Spinal cord (tissue), 10 donors: Measurements from ENCODE around the gene KIF27. TPM values are rescaled to one million over a fixed set of nuclear protein-coding genes. Genes with fewer than 3 reads are reported as not detected.
A peak's percentile ranks its signal among the peaks of the same experiment; 100 is the strongest.
"Not testable (repeated sequence)": the region's sequence is repeated elsewhere in the genome, so short reads cannot be mapped to it uniquely, and the experiment has no call there.

Experiments
- DNase-seq, 6 donors: peaks; one replicate each; pipeline versions ENCODE4 v3.0.0 to v3.0.0-alpha.2; 2013 to 2015; ENCODE audit warnings: low spot score in 6 of 6, low read depth in 4 of 6
- H3K27ac ChIP-seq: one replicate; pipeline ENCODE4 v1.5.1; 2013; ENCODE audit warnings: low read depth, low read length, control low read depth
- H3K27me3 ChIP-seq: one replicate; pipeline ENCODE4 v1.6.1; 2013; ENCODE audit warnings: low read length; ENCODE audit not compliant: control insufficient read depth, insufficient read depth
- H3K36me3 ChIP-seq: one replicate; pipeline ENCODE4 v1.6.1; 2013; ENCODE audit warnings: low read length; ENCODE audit not compliant: control insufficient read depth, insufficient read depth
- H3K4me1 ChIP-seq: one replicate; pipeline ENCODE4 v1.6.1; 2013; ENCODE audit warnings: low read length; ENCODE audit not compliant: control insufficient read depth, insufficient read depth
- H3K4me3 ChIP-seq: one replicate; pipeline ENCODE4 v1.5.1; 2013; ENCODE audit warnings: low read depth, low read length, control low read depth
- H3K9me3 ChIP-seq: one replicate; pipeline ENCODE4 v1.6.1; 2013; ENCODE audit warnings: low read length; ENCODE audit not compliant: control insufficient read depth, insufficient read depth
- WGBS: methylation state at CpG from one replicate; pipeline ENCODE4 v1.1.5; 2013; ENCODE audit warnings: missing lambda C conversion rate; ENCODE audit not compliant: insufficient coverage; 5-methylcytosine and 5-hydroxymethylcytosine counted together
- polyA plus RNA-seq, 2 donors: library from polyadenylated mRNA; unstranded; fragments of 120-200 nt; gene quantifications; one replicate each; pipeline ENCODE4 v1.2.1, GENCODE V29; 2013; ENCODE audit not compliant: insufficient read length in 2 of 2
- total RNA-seq, 2 donors: library from RNA; depleted of rRNA in 1 of 2; stranded (reverse); fragments of 120-200 nt in 1 of 2; fragments of >200 nt in 1 of 2; gene quantifications; one replicate each; pipeline versions ENCODE4 v1.2.3 to v1.2.4, GENCODE V29; 2013 to 2014
- donor health status: healthy.

The KIF27 gene
- total and polyA plus RNA-seq, 4 donors, result 9.9 to 19.4 (median 14.2) TPM

GRCh38 chr9:83900615-83901014 lies 20.6 kb downstream of the KIF27 start:
- not testable (repeated sequence) for H3K4me1 ChIP-seq, H3K27ac ChIP-seq, H3K4me3 ChIP-seq, H3K36me3 ChIP-seq, H3K9me3 ChIP-seq, H3K27me3 ChIP-seq, DNase-seq
- no CpG with 5 or more reads among the region's 5 CpGs for WGBS

- H3K4me1 ChIP-seq, H3K27me3 ChIP-seq, H3K27ac ChIP-seq, DNase-seq, H3K36me3 ChIP-seq, H3K4me3 ChIP-seq, H3K9me3 ChIP-seq: not testable (repeated sequence)
- WGBS, result no CpG with 5 or more reads among the region's 2 CpGs
These were observed 26.9 kb downstream of the KIF27 start for GRCh38 chr9:83894301-83894700.

GRCh38 chr9:83886498-83886897 lies 34.7 kb downstream of the KIF27 start:
- no CpG with 5 or more reads among the region's 2 CpGs for WGBS
- H3K9me3 ChIP-seq, H3K36me3 ChIP-seq, H3K4me1 ChIP-seq, H3K27ac ChIP-seq, DNase-seq, H3K27me3 ChIP-seq, H3K4me3 ChIP-seq: not testable (repeated sequence)

- H3K36me3 ChIP-seq, H3K4me3 ChIP-seq, DNase-seq, H3K27ac ChIP-seq, H3K27me3 ChIP-seq, H3K9me3 ChIP-seq, H3K4me1 ChIP-seq: not testable (repeated sequence)
- WGBS, result 75% methylated on average over 1 of the region's 3 CpGs
These were observed 35.5 kb downstream of the KIF27 start for GRCh38 chr9:83885559-83886240.

GRCh38 chr9:83881687-83882408 lies 39.4 kb downstream of the KIF27 start:
- not testable (repeated sequence) for H3K9me3 ChIP-seq, H3K4me1 ChIP-seq, H3K36me3 ChIP-seq, H3K27me3 ChIP-seq, H3K4me3 ChIP-seq, H3K27ac ChIP-seq, DNase-seq
- WGBS, result 100% methylated on average over 2 of the region's 6 CpGs

- not testable (repeated sequence) for H3K4me1 ChIP-seq, H3K27ac ChIP-seq, DNase-seq, H3K9me3 ChIP-seq, H3K27me3 ChIP-seq, H3K36me3 ChIP-seq, H3K4me3 ChIP-seq
- 97% methylated on average over 3 of the region's 3 CpGs for WGBS
These were observed 45.7 kb downstream of the KIF27 start for GRCh38 chr9:83875559-83875958.

- 100% methylated on average over 2 of the region's 8 CpGs for WGBS
- not testable (repeated sequence) for H3K9me3 ChIP-seq
These were observed 71.3 kb downstream of the KIF27 start for GRCh38 chr9:83849895-83850294.

GRCh38 chr9:83837070-83837643 lies 84.1 kb downstream of the KIF27 start:
- not testable (repeated sequence) for H3K27ac ChIP-seq, DNase-seq, H3K36me3 ChIP-seq, H3K4me1 ChIP-seq, H3K27me3 ChIP-seq, H3K9me3 ChIP-seq, H3K4me3 ChIP-seq
- no CpG with 5 or more reads among the region's 7 CpGs for WGBS

More at GRCh38 chr9:83849895-83850294, 71.3 kb downstream of the KIF27 start:
- H3K27me3 ChIP-seq, DNase-seq, H3K4me3 ChIP-seq, H3K36me3 ChIP-seq, H3K27ac ChIP-seq, H3K4me1 ChIP-seq: not testable (repeated sequence)

- H3K4me1 ChIP-seq, H3K36me3 ChIP-seq, H3K9me3 ChIP-seq, H3K4me3 ChIP-seq, H3K27ac ChIP-seq, H3K27me3 ChIP-seq: not testable (repeated sequence)
- no CpG with 5 or more reads among the region's 5 CpGs for WGBS
- peak in 1 of 6 donors; percentile 22 for DNase-seq
These were observed 90.7 kb downstream of the KIF27 start for GRCh38 chr9:83830426-83831071.
